Endothelial cell of umbilical vein (primary cell): Measurements from ENCODE around the gene METTL21A. TPM values are rescaled to one million over a fixed set of nuclear protein-coding genes. Genes with fewer than 3 reads are reported as not detected.

ENCODE experiments used
- BruUV-seq: library from RNA; stranded (reverse); fragments of 400-500 nt; replicated peaks from 2 replicates; lab custom pipeline; 2021; lab: Mats Ljungman, UMichigan
- CTCF ChIA-PET: fragments of 300-600, 350-600 bp; sonication (Branson Sonifier 250); formaldehyde crosslinking; loops from one replicate; lab custom pipeline; 2021; ENCODE audit warnings: antibody characterized with exemption, inconsistent platforms; lab: Charles Lee
- POLR2A ChIA-PET: fragments of 300-600, 350-600 bp; sonication (Branson Sonifier 250); formaldehyde crosslinking; loops from one replicate; lab custom pipeline; 2021; ENCODE audit warnings: antibody characterized with exemption, inconsistent platforms; lab: Charles Lee
- DNase-seq: peaks from one replicate; pipeline ENCODE4 v3.0.0-alpha.2; 2011; ENCODE audit warnings: low read depth, low spot score
- FAIRE-seq: peaks from 2 replicates; lab custom pipeline; 2011; peaks lifted over from hg19 to GRCh38; lab: Jason Lieb, UNC
- H2AFZ ChIP-seq: 2 replicates; pipeline ENCODE4 v1.6.0; 2012; ENCODE audit warnings: low read depth, low read length, control low read depth, inconsistent platforms
- H3K27ac ChIP-seq: 2 replicates; pipeline ENCODE4 v1.5.1; 2011; ENCODE audit warnings: low read depth, mild to moderate bottlenecking, control low read depth, low read length, moderate library complexity; ENCODE audit not compliant: insufficient read depth
- H3K27me3 ChIP-seq, 2 experiments: 2 replicates each; pipeline versions ENCODE4 v1.6.0 to v1.6.1; 2011; ENCODE audit warnings: low read length in 2 of 2, mixed read lengths in 1 of 2; ENCODE audit not compliant: control insufficient read depth in 2 of 2, insufficient read depth in 2 of 2
- H3K36me3 ChIP-seq, 2 experiments: 2 replicates in 1 of 2; 3 replicates in 1 of 2; pipeline ENCODE4 v1.5.1; 2011; ENCODE audit warnings: low read length in 2 of 2, mild to moderate bottlenecking in 1 of 2, moderate library complexity in 1 of 2; ENCODE audit not compliant: control insufficient read depth in 2 of 2, insufficient read depth in 2 of 2; ENCODE audit errors: extremely low read depth in 1 of 2
- H3K4me1 ChIP-seq: 3 replicates; pipeline ENCODE4 v1.5.1; 2011; ENCODE audit warnings: mild to moderate bottlenecking, low read length; ENCODE audit not compliant: control insufficient read depth, insufficient read depth; ENCODE audit errors: extremely low read depth
- H3K4me2 ChIP-seq: 2 replicates; pipeline ENCODE4 v1.6.1; 2011; ENCODE audit warnings: low read length, control low read depth, mixed read lengths; ENCODE audit not compliant: insufficient read depth
- H3K4me3 ChIP-seq, 3 experiments: fragments of 200-600 bp in 1 of 3; sonication (generic), shearing (Covaris generic) in 1 of 3; replicated peaks in 1 of 3; 2 replicates each; pipeline ENCODE4 v1.5.1; 2011 to 2016; ENCODE audit warnings: control low read depth in 3 of 3, low read length in 3 of 3, mild to moderate bottlenecking in 2 of 3, inconsistent platforms in 1 of 3, low read depth in 1 of 3, moderate library complexity in 1 of 3; ENCODE audit not compliant: insufficient read depth in 1 of 3
- H3K79me2 ChIP-seq: 2 replicates; pipeline ENCODE4 v1.6.0; 2012; ENCODE audit warnings: low read length, inconsistent platforms; ENCODE audit not compliant: control insufficient read depth, insufficient read depth
- H3K9ac ChIP-seq: replicated peaks from 2 replicates; pipeline ENCODE3; 2011; ENCODE audit warnings: low read length, control low read depth; ENCODE audit not compliant: insufficient read depth; ENCODE audit errors: extremely low read depth
- H3K9me1 ChIP-seq: replicated peaks from 3 replicates; pipeline ENCODE4 v1.6.0; 2011; ENCODE audit warnings: mild to moderate bottlenecking, low read length; ENCODE audit not compliant: control insufficient read depth, insufficient read depth; ENCODE audit errors: extremely low read depth
- H3K9me3 ChIP-seq: replicated peaks from 2 replicates; pipeline ENCODE4 v1.5.1; 2012; ENCODE audit warnings: low read length, inconsistent platforms; ENCODE audit not compliant: control insufficient read depth, insufficient read depth
- H4K20me1 ChIP-seq: replicated peaks from 2 replicates; pipeline ENCODE3; 2011; ENCODE audit warnings: mild to moderate bottlenecking, low read length; ENCODE audit not compliant: control insufficient read depth, insufficient read depth; ENCODE audit errors: extremely low read depth
- FOS ChIP-seq: IDR thresholded peaks from 2 replicates; pipeline ENCODE4 v1.6.1; 2011; ENCODE audit warnings: mild to moderate bottlenecking, low read length, moderate library complexity, borderline replicate concordance; ENCODE audit not compliant: insufficient read depth
- GATA2 ChIP-seq: IDR thresholded peaks from 2 replicates; pipeline ENCODE4 v1.7.0; 2011; ENCODE audit warnings: low read depth, mild to moderate bottlenecking, moderate library complexity, mixed read lengths, low read length; ENCODE audit not compliant: insufficient read length, insufficient read depth
- JUN ChIP-seq: IDR thresholded peaks from 2 replicates; pipeline ENCODE4 v1.6.1; 2011; ENCODE audit warnings: borderline replicate concordance, low read depth; ENCODE audit not compliant: insufficient read length, insufficient read depth
- MAX ChIP-seq: IDR thresholded peaks from 2 replicates; pipeline ENCODE4 v1.6.1; 2011; ENCODE audit not compliant: insufficient read depth, insufficient read length
- POLR2AphosphoS5 ChIP-seq: IDR thresholded peaks from 2 replicates; pipeline ENCODE4 v1.6.1; 2012; ENCODE audit warnings: low read depth, mild to moderate bottlenecking, control low read depth, low read length, moderate library complexity; ENCODE audit not compliant: insufficient read depth
- dilution Hi-C: fragments of 300-500 bp; cut with MboI; formaldehyde crosslinking; loops from one replicate; pipeline ENCODE4 v1.15.0; 2019; ENCODE audit warnings: low sequenced_read_pairs; ENCODE audit not compliant: extremely low pct_ligation_motif_present
- intact Hi-C: fragments of 100-400 bp; cut with micrococcal nuclease; formaldehyde crosslinking; loops from one replicate; pipeline ENCODE4 v1.10.0; 2022
- polyA plus RNA-seq, 4 experiments: library from polyadenylated mRNA; depleted of rRNA in 3 of 4; stranded (reverse) in 3 of 4; unstranded in 1 of 4; fragments of >200 nt; gene quantifications; 2 replicates each; pipeline versions ENCODE4 v1.2.1 to v1.2.3, GENCODE V29; 2011 to 2012; ENCODE audit warnings: missing spikeins in 1 of 4
- total RNA-seq: library from RNA; stranded (reverse); gene quantifications from 2 replicates; pipeline ENCODE4 v1.2.3, GENCODE V29; 2021
- TF ChIP-seq, protein P1 (sequence below), 2 donors: IDR thresholded peaks; 1 replicate in 1 of 2; 2 replicates in 1 of 2; pipeline ENCODE4 v1.5.1; 2011; ENCODE audit warnings: low read length in 2 of 2, mild to moderate bottlenecking in 2 of 2, moderate library complexity in 2 of 2, control low read depth in 1 of 2, inconsistent platforms in 1 of 2, low read depth in 1 of 2; ENCODE audit not compliant: insufficient read depth in 1 of 2; ENCODE audit errors: extremely low read depth in 1 of 2

METTL21A gene
- total and polyA plus RNA-seq, 2 donors (not counting 3 experiments of a cell fraction or from before 2014, with no cell fraction given) = 11.6 to 14.0 TPM

DNA sequence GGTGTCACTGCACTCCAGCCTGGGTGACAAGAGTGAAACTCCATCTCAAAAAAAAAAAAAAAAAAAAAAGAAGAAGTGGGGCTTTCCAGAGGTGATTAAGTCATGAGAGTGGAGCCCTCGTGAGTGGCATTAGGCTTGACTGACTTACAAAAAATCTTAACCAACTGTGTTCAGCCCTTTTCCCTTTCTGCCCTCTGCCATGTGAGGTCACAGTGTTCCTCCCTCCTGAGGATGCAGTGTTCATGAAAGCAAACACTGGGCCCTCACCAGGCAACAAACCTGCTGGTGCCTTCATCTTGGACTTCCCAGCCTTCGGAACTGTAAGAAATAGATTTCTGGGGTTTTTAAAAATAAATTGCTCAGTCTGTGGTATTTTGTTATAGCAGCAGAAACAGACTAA, 37.0 kb upstream of the METTL21A start:
- no TSS peak for BruUV-seq
- Histone ChIP-seq H3K4me2 (no peak overlapping the region), H3K9ac (no peak overlapping the region), H3K4me3 (no peak overlapping the region), H3K27ac (no peak overlapping the region), H3K79me2 (no peaks in the 10 kb centered on the region), H3K4me1 (no peaks in the 10 kb centered on the region), H2AFZ (no peak overlapping the region), H3K9me1 (no peaks in the 10 kb centered on the region), H4K20me1 (no peaks in the 10 kb centered on the region), H3K36me3 (no peaks in the 10 kb centered on the region), H3K9me3 (no peaks in the 10 kb centered on the region), H3K27me3 (no peaks in the 10 kb centered on the region)
- no peak for DNase-seq
- FAIRE-seq = no peak
- TF ChIP-seq FOS = no peak
- TF ChIP-seq JUN = no peak
- TF ChIP-seq GATA2 = no peak
- TF ChIP-seq POLR2AphosphoS5 = no peak
- TF ChIP-seq, protein P1, sequence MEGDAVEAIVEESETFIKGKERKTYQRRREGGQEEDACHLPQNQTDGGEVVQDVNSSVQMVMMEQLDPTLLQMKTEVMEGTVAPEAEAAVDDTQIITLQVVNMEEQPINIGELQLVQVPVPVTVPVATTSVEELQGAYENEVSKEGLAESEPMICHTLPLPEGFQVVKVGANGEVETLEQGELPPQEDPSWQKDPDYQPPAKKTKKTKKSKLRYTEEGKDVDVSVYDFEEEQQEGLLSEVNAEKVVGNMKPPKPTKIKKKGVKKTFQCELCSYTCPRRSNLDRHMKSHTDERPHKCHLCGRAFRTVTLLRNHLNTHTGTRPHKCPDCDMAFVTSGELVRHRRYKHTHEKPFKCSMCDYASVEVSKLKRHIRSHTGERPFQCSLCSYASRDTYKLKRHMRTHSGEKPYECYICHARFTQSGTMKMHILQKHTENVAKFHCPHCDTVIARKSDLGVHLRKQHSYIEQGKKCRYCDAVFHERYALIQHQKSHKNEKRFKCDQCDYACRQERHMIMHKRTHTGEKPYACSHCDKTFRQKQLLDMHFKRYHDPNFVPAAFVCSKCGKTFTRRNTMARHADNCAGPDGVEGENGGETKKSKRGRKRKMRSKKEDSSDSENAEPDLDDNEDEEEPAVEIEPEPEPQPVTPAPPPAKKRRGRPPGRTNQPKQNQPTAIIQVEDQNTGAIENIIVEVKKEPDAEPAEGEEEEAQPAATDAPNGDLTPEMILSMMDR (IDR thresholded peaks at IDR 0.05; ENCODE audit: extremely low read depth in 1 of 2, insufficient read depth in 1 of 2, low read depth in 1 of 2, low read length in 2 of 2) = no peak
- TF ChIP-seq MAX = no peak
- ChIA-PET CTCF (no interaction called here), POLR2A (no interaction called here)
- intact Hi-C loops = no loop called here
- dilution Hi-C loops = no loop called here
